Esophagus muscularis mucosa (tissue), 3 donors: Measurements from ENCODE around the gene COX4I1.

ENCODE experiments used
- CTCF ChIP-seq, 3 experiments: fragments of 200-600 bp in 2 of 3; fragments of 450-650 bp in 1 of 3; sonication (generic) in 2 of 3; IDR thresholded peaks; one replicate each; pipeline ENCODE4 v1.5.1; 2017 to 2019; ENCODE audit warnings: antibody characterized with exemption in 3 of 3, mild to moderate bottlenecking in 2 of 3, moderate library complexity in 1 of 3
- EP300 ChIP-seq: sonication (generic); formaldehyde crosslinking; IDR thresholded peaks from one replicate; pipeline ENCODE4 v1.6.1; 2017; ENCODE audit warnings: antibody characterized with exemption

- no peak for TF ChIP-seq CTCF (IDR thresholded peaks at IDR 0.05)
- TF ChIP-seq EP300: no peak
These were observed 45.1 kb upstream of the COX4I1 start for GRCh38 chr16:85754413-85754812.
